ENCODE measurements around the gene POLR2J2. TPM values are rescaled to one million over a fixed set of nuclear protein-coding genes. Genes with fewer than 3 reads are reported as not detected.
"Not testable (repeated sequence)": the region's sequence is repeated elsewhere in the genome, so short reads cannot be mapped to it uniquely, and the experiment has no call there.

Gene POLR2J2
- polyA plus RNA-seq, 1 donor (not counting 4 experiments of a cell fraction or from before 2014, with no cell fraction given): 3.1 TPM

DNA sequence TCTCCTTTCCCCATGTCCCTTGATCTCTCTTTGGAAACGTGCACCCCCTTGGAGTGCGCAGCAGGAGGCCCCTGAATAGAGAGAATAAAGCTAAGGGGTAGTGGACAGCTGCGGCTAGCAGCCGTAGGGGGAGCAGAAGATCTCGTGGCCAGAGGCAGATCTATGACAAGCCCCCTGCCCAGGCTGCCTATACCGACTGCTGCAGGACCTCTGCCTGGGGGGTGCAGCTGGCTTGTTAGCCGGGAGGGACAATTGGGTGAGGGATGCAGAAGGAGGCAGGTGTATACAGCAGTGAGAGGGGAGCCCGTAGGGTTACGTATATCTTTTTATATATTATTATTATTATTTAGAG, 469 bp upstream of the POLR2J2 start:
- H3K4me3 ChIP-seq (ENCODE audit: control insufficient read depth in 2 of 3, extremely low read depth in 1 of 3, insufficient read depth in 2 of 3, low read depth in 1 of 3, low read length in 3 of 3); H3K9ac ChIP-seq (ENCODE audit: control insufficient read depth, extremely low read depth, insufficient read depth, low read length); H3K79me2 ChIP-seq (ENCODE audit: control insufficient read depth, insufficient read depth, low read length); H4K20me1 ChIP-seq (ENCODE audit: control insufficient read depth, extremely low read depth, insufficient read depth, low read length); DNase-seq (ENCODE audit: low read depth, low spot score); H2AFZ ChIP-seq (ENCODE audit: control insufficient read depth, low read length); H3K9me1 ChIP-seq (ENCODE audit: control insufficient read depth, extremely low read depth, insufficient read depth, low read length); H3K27me3 ChIP-seq (ENCODE audit: control insufficient read depth, extremely low read depth, insufficient read depth, low read length); H3K36me3 ChIP-seq (ENCODE audit: control insufficient read depth in 2 of 2, extremely low read depth in 1 of 2, insufficient read depth in 2 of 2, low read length in 2 of 2); dilution Hi-C loops (cut with MboI; ENCODE audit: extremely low pct_ligation_motif_present, low sequenced_read_pairs); H3K27ac ChIP-seq (ENCODE audit: control insufficient read depth, insufficient read depth, low read length); H3K4me1 ChIP-seq (ENCODE audit: control insufficient read depth, extremely low read depth, insufficient read depth, low read length); H3K4me2 ChIP-seq (ENCODE audit: control insufficient read depth, extremely low read depth, insufficient read depth, low read depth, low read length); FAIRE-seq; H3K9me3 ChIP-seq (ENCODE audit: control insufficient read depth, low read depth, low read length): not testable (repeated sequence)

- H4K20me1 ChIP-seq (ENCODE audit: control insufficient read depth, extremely low read depth, insufficient read depth, low read length); H3K27me3 ChIP-seq (ENCODE audit: control insufficient read depth, extremely low read depth, insufficient read depth, low read length); H2AFZ ChIP-seq (ENCODE audit: control insufficient read depth, low read length); H3K4me3 ChIP-seq (ENCODE audit: control insufficient read depth in 2 of 3, extremely low read depth in 1 of 3, insufficient read depth in 2 of 3, low read depth in 1 of 3, low read length in 3 of 3); H3K4me1 ChIP-seq (ENCODE audit: control insufficient read depth, extremely low read depth, insufficient read depth, low read length); H3K9me3 ChIP-seq (ENCODE audit: control insufficient read depth, low read depth, low read length); dilution Hi-C loops (cut with MboI; ENCODE audit: extremely low pct_ligation_motif_present, low sequenced_read_pairs); H3K4me2 ChIP-seq (ENCODE audit: control insufficient read depth, extremely low read depth, insufficient read depth, low read depth, low read length); H3K27ac ChIP-seq (ENCODE audit: control insufficient read depth, insufficient read depth, low read length); DNase-seq (ENCODE audit: low read depth, low spot score); FAIRE-seq; H3K9ac ChIP-seq (ENCODE audit: control insufficient read depth, extremely low read depth, insufficient read depth, low read length); H3K79me2 ChIP-seq (ENCODE audit: control insufficient read depth, insufficient read depth, low read length); H3K9me1 ChIP-seq (ENCODE audit: control insufficient read depth, extremely low read depth, insufficient read depth, low read length); H3K36me3 ChIP-seq (ENCODE audit: control insufficient read depth in 2 of 2, extremely low read depth in 1 of 2, insufficient read depth in 2 of 2, low read length in 2 of 2): not testable (repeated sequence)
These were observed 3.9 kb downstream of the POLR2J2 start for GRCh38 chr7:102667523-102667922.

DNA sequence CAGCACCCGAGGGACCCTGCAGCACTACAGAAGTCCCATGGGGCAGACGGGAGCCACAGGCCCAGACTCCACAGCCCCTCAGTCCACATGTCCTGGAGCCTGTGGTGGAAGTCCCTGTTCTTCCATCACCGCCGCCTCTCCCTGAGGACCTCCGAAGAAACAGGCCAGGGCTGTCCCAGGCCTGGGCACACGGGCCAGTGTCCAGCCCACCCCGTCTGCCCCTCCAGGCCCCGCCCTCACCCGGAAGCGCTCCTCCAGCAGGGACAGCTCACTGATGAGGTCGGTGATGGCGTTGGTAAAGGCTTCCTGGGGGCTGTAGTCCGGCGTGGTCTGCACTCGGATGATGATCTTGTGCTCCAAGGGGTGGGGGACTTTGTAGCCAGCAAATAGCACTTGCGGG, 4.6 kb downstream of the POLR2J2 start:
- H3K79me2 ChIP-seq (ENCODE audit: control insufficient read depth, insufficient read depth, low read length); H3K4me3 ChIP-seq (ENCODE audit: control insufficient read depth in 2 of 3, extremely low read depth in 1 of 3, insufficient read depth in 2 of 3, low read depth in 1 of 3, low read length in 3 of 3); H3K36me3 ChIP-seq (ENCODE audit: control insufficient read depth in 2 of 2, extremely low read depth in 1 of 2, insufficient read depth in 2 of 2, low read length in 2 of 2); H3K27ac ChIP-seq (ENCODE audit: control insufficient read depth, insufficient read depth, low read length); H4K20me1 ChIP-seq (ENCODE audit: control insufficient read depth, extremely low read depth, insufficient read depth, low read length); H3K9ac ChIP-seq (ENCODE audit: control insufficient read depth, extremely low read depth, insufficient read depth, low read length); DNase-seq (ENCODE audit: low read depth, low spot score); H3K4me1 ChIP-seq (ENCODE audit: control insufficient read depth, extremely low read depth, insufficient read depth, low read length); H3K9me1 ChIP-seq (ENCODE audit: control insufficient read depth, extremely low read depth, insufficient read depth, low read length); H3K27me3 ChIP-seq (ENCODE audit: control insufficient read depth, extremely low read depth, insufficient read depth, low read length); H3K4me2 ChIP-seq (ENCODE audit: control insufficient read depth, extremely low read depth, insufficient read depth, low read depth, low read length); dilution Hi-C loops (cut with MboI; ENCODE audit: extremely low pct_ligation_motif_present, low sequenced_read_pairs); H2AFZ ChIP-seq (ENCODE audit: control insufficient read depth, low read length); FAIRE-seq; H3K9me3 ChIP-seq (ENCODE audit: control insufficient read depth, low read depth, low read length): not testable (repeated sequence)

DNA sequence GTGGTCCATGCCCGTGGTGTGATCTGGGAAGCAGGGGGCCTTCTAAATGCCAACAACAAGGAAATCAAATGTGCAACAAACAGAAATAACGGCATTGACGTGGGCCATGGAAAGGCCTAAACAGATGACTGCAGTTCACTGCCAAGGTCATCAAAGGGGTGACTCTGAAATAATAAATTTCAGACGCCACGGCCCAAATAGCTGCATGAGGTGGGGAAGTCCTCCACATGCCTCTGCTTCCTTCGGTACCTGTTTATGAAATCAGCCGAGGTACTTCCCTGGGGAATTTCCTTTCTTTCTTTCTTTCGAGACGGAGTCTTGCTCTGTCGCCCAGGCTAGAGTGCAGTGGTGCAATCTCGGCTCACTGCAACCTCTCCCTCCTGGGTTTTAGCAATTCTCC, 6.7 kb downstream of the POLR2J2 start:
- H3K4me2 ChIP-seq (ENCODE audit: control insufficient read depth, extremely low read depth, insufficient read depth, low read depth, low read length); H3K9me1 ChIP-seq (ENCODE audit: control insufficient read depth, extremely low read depth, insufficient read depth, low read length); H3K4me3 ChIP-seq (ENCODE audit: control insufficient read depth in 2 of 3, extremely low read depth in 1 of 3, insufficient read depth in 2 of 3, low read depth in 1 of 3, low read length in 3 of 3); H3K4me1 ChIP-seq (ENCODE audit: control insufficient read depth, extremely low read depth, insufficient read depth, low read length); dilution Hi-C loops (cut with MboI; ENCODE audit: extremely low pct_ligation_motif_present, low sequenced_read_pairs); FAIRE-seq; H3K9me3 ChIP-seq (ENCODE audit: control insufficient read depth, low read depth, low read length); H3K9ac ChIP-seq (ENCODE audit: control insufficient read depth, extremely low read depth, insufficient read depth, low read length); H2AFZ ChIP-seq (ENCODE audit: control insufficient read depth, low read length); H4K20me1 ChIP-seq (ENCODE audit: control insufficient read depth, extremely low read depth, insufficient read depth, low read length); H3K36me3 ChIP-seq (ENCODE audit: control insufficient read depth in 2 of 2, extremely low read depth in 1 of 2, insufficient read depth in 2 of 2, low read length in 2 of 2); DNase-seq (ENCODE audit: low read depth, low spot score); H3K27me3 ChIP-seq (ENCODE audit: control insufficient read depth, extremely low read depth, insufficient read depth, low read length); H3K79me2 ChIP-seq (ENCODE audit: control insufficient read depth, insufficient read depth, low read length); H3K27ac ChIP-seq (ENCODE audit: control insufficient read depth, insufficient read depth, low read length): not testable (repeated sequence)

DNA sequence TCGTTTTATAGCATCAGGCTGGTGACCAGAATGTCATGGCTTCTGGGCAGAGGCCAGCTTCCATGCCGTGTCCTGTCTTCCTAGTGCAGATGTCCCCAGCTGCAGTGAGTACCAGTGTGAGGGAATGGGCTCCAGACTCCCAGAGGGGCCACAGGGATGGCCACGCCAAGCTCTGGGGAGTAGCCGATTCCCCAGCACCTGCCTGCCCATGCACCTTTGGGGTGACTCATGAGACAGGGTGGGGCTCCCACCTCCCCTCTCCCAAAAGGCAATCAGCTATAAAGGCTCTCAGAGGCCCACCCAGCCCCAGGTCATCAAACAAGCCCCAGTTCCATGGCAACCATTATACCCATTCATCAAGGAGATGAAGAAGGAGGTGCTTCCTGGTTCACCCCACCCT, 21.5 kb downstream of the POLR2J2 start, which contains the start of gene SPDYE2B:
TSS of gene SPDYE2B (plus strand) at position 396 of the 400 bp plus-strand sequence. CDS start 2,030 bp downstream, outside the sequence.
- H3K4me3 ChIP-seq (ENCODE audit: control insufficient read depth in 2 of 3, extremely low read depth in 1 of 3, insufficient read depth in 2 of 3, low read depth in 1 of 3, low read length in 3 of 3); H3K4me2 ChIP-seq (ENCODE audit: control insufficient read depth, extremely low read depth, insufficient read depth, low read depth, low read length); H3K4me1 ChIP-seq (ENCODE audit: control insufficient read depth, extremely low read depth, insufficient read depth, low read length); H3K9ac ChIP-seq (ENCODE audit: control insufficient read depth, extremely low read depth, insufficient read depth, low read length); H3K27me3 ChIP-seq (ENCODE audit: control insufficient read depth, extremely low read depth, insufficient read depth, low read length); H3K9me3 ChIP-seq (ENCODE audit: control insufficient read depth, low read depth, low read length); FAIRE-seq; H4K20me1 ChIP-seq (ENCODE audit: control insufficient read depth, extremely low read depth, insufficient read depth, low read length); H3K79me2 ChIP-seq (ENCODE audit: control insufficient read depth, insufficient read depth, low read length); H3K27ac ChIP-seq (ENCODE audit: control insufficient read depth, insufficient read depth, low read length); H2AFZ ChIP-seq (ENCODE audit: control insufficient read depth, low read length); H3K9me1 ChIP-seq (ENCODE audit: control insufficient read depth, extremely low read depth, insufficient read depth, low read length); H3K36me3 ChIP-seq (ENCODE audit: control insufficient read depth in 2 of 2, extremely low read depth in 1 of 2, insufficient read depth in 2 of 2, low read length in 2 of 2); DNase-seq (ENCODE audit: low read depth, low spot score); dilution Hi-C loops (cut with MboI; ENCODE audit: extremely low pct_ligation_motif_present, low sequenced_read_pairs): not testable (repeated sequence)
